Panc1 (cell line): Measurements from ENCODE around the gene ITSN2. TPM values are rescaled to one million over a fixed set of nuclear protein-coding genes. Genes with fewer than 3 reads are reported as not detected.

Experiments used
- ATAC-seq: fragments of 200-7000 bp; cut with Tn5 transposase; 2 replicates; pipeline ENCODE4 v1.9.1; 2020; ENCODE audit warnings: mild to moderate bottlenecking, moderate library complexity
- BruUV-seq: library from RNA; stranded (reverse); fragments of 400-500 nt; replicated peaks from 2 replicates; lab custom pipeline; 2021; lab: Mats Ljungman, UMichigan
- CTCF ChIA-PET: fragments of 300-600 bp; sonication (Branson Sonifier 250); formaldehyde crosslinking; loops from one replicate; lab custom pipeline; 2022; ENCODE audit warnings: antibody characterized with exemption; lab: Charles Lee
- POLR2A ChIA-PET: fragments of 300-600 bp; sonication (Branson Sonifier 250); formaldehyde crosslinking; loops from one replicate; lab custom pipeline; 2022; ENCODE audit warnings: antibody characterized with exemption; lab: Charles Lee
- DNase-seq: peaks from one replicate; pipeline ENCODE4 v3.0.0-alpha.2; 2010; ENCODE audit warnings: low read depth, low spot score
- H3K27ac ChIP-seq: 2 replicates; pipeline ENCODE4 v1.5.1; 2011; ENCODE audit warnings: mild to moderate bottlenecking, low read length, inconsistent platforms
- H3K27me3 ChIP-seq: fragments of 200-500 bp; sonication (Bioruptor generic); 2 replicates; pipeline ENCODE4 v1.6.0; 2014; ENCODE audit warnings: low read length, inconsistent platforms; ENCODE audit not compliant: control insufficient read depth, insufficient read depth
- H3K36me3 ChIP-seq: fragments of 200-500 bp; sonication (Bioruptor generic); 2 replicates; pipeline ENCODE4 v1.5.1; 2014; ENCODE audit warnings: inconsistent platforms, mild to moderate bottlenecking, low read length, moderate library complexity; ENCODE audit not compliant: control insufficient read depth, insufficient read depth
- H3K4me1 ChIP-seq: 2 replicates; pipeline ENCODE4 v1.5.1; 2011; ENCODE audit warnings: inconsistent platforms, mild to moderate bottlenecking, low read length, moderate library complexity; ENCODE audit not compliant: control insufficient read depth, insufficient read depth
- H3K4me3 ChIP-seq, 2 experiments: 2 replicates each; pipeline ENCODE4 v1.5.1; 2011 to 2012; ENCODE audit warnings: low read depth in 2 of 2, low read length in 2 of 2, mild to moderate bottlenecking in 2 of 2, inconsistent platforms in 1 of 2, moderate library complexity in 1 of 2
- H3K9me3 ChIP-seq: fragments of 200-500 bp; sonication (Bioruptor generic); 2 replicates; pipeline ENCODE4 v1.5.1; 2014; ENCODE audit warnings: low read depth, mild to moderate bottlenecking, inconsistent platforms, low read length, moderate library complexity; ENCODE audit not compliant: control insufficient read depth, insufficient read depth
- POLR2AphosphoS5 ChIP-seq: IDR thresholded peaks from 2 replicates; pipeline ENCODE4 v1.6.1; 2012; ENCODE audit warnings: mild to moderate bottlenecking, low read depth, low read length, moderate library complexity
- SIN3A ChIP-seq: IDR thresholded peaks from 2 replicates; pipeline ENCODE4 v1.6.1; 2012; ENCODE audit warnings: low read depth, mild to moderate bottlenecking, low read length, moderate library complexity, borderline replicate concordance; ENCODE audit not compliant: insufficient read depth
- TCF7L2 ChIP-seq: IDR thresholded peaks from 2 replicates; pipeline ENCODE4 v1.6.1; 2011; ENCODE audit warnings: mild to moderate bottlenecking, low read depth, low read length, inconsistent platforms
- in situ Hi-C: cut with HindIII; loops from 2 replicates; pipeline ENCODE4 v1.10.0; 2016; ENCODE audit warnings: low sequenced_read_pairs, low pct_unique_long_range_greater_than_20kb
- intact Hi-C: fragments of 100-400 bp; cut with micrococcal nuclease; formaldehyde crosslinking; loops from one replicate; pipeline ENCODE4 v1.10.0; 2022; ENCODE audit not compliant: unreplicated experiment
- total RNA-seq: library from RNA; stranded (reverse); gene quantifications from one replicate; pipeline ENCODE4 v1.2.1, GENCODE V29; 2021; ENCODE audit not compliant: unreplicated experiment
- TF ChIP-seq, protein P1 (sequence below), 2 experiments: IDR thresholded peaks; 2 replicates each; pipeline ENCODE4 v1.6.1; 2011 to 2012; ENCODE audit warnings: low read depth in 2 of 2, control low read depth in 1 of 2, low read length in 1 of 2, mild to moderate bottlenecking in 1 of 2, moderate library complexity in 1 of 2; ENCODE audit not compliant: insufficient read depth in 1 of 2
- TF ChIP-seq, protein P2 (sequence below): fragments of 450-650 bp; IDR thresholded peaks from 2 replicates; pipeline ENCODE4 v1.5.1; 2017; ENCODE audit warnings: mild to moderate bottlenecking

ITSN2 gene
- total RNA-seq, 1 experiment from 2014 or later = 57.7 TPM

DNA sequence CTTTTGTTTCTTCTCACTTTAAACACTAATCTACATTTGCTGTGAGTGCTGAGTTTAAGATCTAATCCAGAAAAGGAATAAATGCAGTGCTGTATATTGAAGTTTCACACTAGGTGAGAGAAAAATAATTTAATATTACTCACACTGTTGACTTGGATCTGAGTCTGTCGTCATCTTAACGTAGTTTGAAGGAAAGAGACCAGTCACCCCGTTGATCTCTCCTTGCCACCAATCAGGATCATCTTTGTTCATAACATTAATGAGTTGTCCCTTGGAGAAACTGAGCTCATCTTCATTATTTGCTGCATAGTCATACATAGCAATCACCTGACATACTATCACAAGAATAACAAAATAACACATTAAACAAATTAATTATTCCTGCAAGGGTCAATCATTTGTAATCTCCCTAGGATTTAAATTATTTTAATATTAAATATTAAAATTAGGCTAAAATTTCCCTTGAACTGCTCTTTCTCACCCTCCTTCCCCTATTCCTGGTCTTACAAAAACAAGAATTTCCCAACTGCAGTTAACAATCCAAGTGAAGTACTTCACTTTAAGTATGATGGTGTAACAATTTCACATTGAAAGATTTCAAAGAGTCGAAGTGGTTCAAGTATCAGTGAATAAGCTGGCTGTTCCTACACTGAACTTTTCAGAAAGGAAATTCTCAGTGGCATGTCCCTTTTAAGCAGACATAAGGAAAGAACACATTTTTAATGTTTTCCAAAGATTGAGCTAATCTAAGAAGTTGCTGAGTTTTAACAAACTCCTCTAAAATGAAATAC, 114.2 kb downstream of the ITSN2 start:
- POLR2A ChIA-PET = interaction anchor here (1.0 kb wide), 1 partner anchor 10 kb away, joined by 3 read pairs; no protein-coding TSS in a partner anchor
- CTCF ChIA-PET = no interaction called here
- H3K27me3 ChIP-seq = no peaks in the 10 kb centered on the region
- in situ Hi-C loops = no loop called here
- H3K27ac ChIP-seq = no peak overlapping the region
- H3K36me3 ChIP-seq = peaks cover 17% of the 10 kb centered on the region; the same call in 1 of the 2 replicates
- no peak for DNase-seq
- H3K9me3 ChIP-seq = no peaks in the 10 kb centered on the region
- BruUV-seq = no TSS peak
- no peak for ATAC-seq
- intact Hi-C loops = no loop called here
- H3K4me1 ChIP-seq = no peaks in the 10 kb centered on the region
- no peak for TF ChIP-seq SIN3A
- TF ChIP-seq, protein P1, sequence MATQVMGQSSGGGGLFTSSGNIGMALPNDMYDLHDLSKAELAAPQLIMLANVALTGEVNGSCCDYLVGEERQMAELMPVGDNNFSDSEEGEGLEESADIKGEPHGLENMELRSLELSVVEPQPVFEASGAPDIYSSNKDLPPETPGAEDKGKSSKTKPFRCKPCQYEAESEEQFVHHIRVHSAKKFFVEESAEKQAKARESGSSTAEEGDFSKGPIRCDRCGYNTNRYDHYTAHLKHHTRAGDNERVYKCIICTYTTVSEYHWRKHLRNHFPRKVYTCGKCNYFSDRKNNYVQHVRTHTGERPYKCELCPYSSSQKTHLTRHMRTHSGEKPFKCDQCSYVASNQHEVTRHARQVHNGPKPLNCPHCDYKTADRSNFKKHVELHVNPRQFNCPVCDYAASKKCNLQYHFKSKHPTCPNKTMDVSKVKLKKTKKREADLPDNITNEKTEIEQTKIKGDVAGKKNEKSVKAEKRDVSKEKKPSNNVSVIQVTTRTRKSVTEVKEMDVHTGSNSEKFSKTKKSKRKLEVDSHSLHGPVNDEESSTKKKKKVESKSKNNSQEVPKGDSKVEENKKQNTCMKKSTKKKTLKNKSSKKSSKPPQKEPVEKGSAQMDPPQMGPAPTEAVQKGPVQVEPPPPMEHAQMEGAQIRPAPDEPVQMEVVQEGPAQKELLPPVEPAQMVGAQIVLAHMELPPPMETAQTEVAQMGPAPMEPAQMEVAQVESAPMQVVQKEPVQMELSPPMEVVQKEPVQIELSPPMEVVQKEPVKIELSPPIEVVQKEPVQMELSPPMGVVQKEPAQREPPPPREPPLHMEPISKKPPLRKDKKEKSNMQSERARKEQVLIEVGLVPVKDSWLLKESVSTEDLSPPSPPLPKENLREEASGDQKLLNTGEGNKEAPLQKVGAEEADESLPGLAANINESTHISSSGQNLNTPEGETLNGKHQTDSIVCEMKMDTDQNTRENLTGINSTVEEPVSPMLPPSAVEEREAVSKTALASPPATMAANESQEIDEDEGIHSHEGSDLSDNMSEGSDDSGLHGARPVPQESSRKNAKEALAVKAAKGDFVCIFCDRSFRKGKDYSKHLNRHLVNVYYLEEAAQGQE (IDR thresholded peaks at IDR 0.05; ENCODE audit: insufficient read depth in 1 of 2, low read depth in 2 of 2, low read length in 1 of 2) = no peak
- TF ChIP-seq, protein P2, sequence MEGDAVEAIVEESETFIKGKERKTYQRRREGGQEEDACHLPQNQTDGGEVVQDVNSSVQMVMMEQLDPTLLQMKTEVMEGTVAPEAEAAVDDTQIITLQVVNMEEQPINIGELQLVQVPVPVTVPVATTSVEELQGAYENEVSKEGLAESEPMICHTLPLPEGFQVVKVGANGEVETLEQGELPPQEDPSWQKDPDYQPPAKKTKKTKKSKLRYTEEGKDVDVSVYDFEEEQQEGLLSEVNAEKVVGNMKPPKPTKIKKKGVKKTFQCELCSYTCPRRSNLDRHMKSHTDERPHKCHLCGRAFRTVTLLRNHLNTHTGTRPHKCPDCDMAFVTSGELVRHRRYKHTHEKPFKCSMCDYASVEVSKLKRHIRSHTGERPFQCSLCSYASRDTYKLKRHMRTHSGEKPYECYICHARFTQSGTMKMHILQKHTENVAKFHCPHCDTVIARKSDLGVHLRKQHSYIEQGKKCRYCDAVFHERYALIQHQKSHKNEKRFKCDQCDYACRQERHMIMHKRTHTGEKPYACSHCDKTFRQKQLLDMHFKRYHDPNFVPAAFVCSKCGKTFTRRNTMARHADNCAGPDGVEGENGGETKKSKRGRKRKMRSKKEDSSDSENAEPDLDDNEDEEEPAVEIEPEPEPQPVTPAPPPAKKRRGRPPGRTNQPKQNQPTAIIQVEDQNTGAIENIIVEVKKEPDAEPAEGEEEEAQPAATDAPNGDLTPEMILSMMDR = no peak
- no peak for TF ChIP-seq POLR2AphosphoS5
- TF ChIP-seq TCF7L2 = no peak
- H3K4me3 ChIP-seq = no peak overlapping the region

GRCh38 chr2:24241528-24241927, 118.8 kb downstream of the ITSN2 start:
- Histone ChIP-seq H3K4me1 (no peaks in the 10 kb centered on the region), H3K9me3 (no peaks in the 10 kb centered on the region), H3K27me3 (no peaks in the 10 kb centered on the region), H3K27ac (no peak overlapping the region), H3K36me3 (peaks cover 9% of the 10 kb centered on the region; the same call in 1 of the 2 replicates), H3K4me3 (no peak overlapping the region)
- no TSS peak for BruUV-seq
- in situ Hi-C loops (no loop called here), intact Hi-C loops (no loop called here)
- no peak for TF ChIP-seq TCF7L2
- TF ChIP-seq, protein P1 (IDR thresholded peaks at IDR 0.05; ENCODE audit: insufficient read depth in 1 of 2, low read depth in 2 of 2, low read length in 1 of 2) = no peak
- TF ChIP-seq, protein P2 = no peak
- no peak for TF ChIP-seq SIN3A
- TF ChIP-seq POLR2AphosphoS5 = no peak
- ChIA-PET CTCF (no interaction called here), POLR2A (no interaction called here)
- ATAC-seq = no peak
- no peak for DNase-seq
